H1 (cell line): Measurements from ENCODE around the gene DNAH1.

Experiments
- CEBPB ChIP-seq: IDR thresholded peaks from 2 replicates; pipeline ENCODE4 v1.6.1; 2012; ENCODE audit warnings: low read depth, low read length
- EP300 ChIP-seq, 2 experiments: IDR thresholded peaks; 1 replicate in 1 of 2; 2 replicates in 1 of 2; pipeline ENCODE4 v1.6.1; 2011 to 2012; ENCODE audit warnings: low read depth in 2 of 2, low read length in 2 of 2, mild to moderate bottlenecking in 2 of 2, borderline replicate concordance in 1 of 2, inconsistent platforms in 1 of 2, moderate library complexity in 1 of 2
- POLR2A ChIP-seq, 2 experiments: IDR thresholded peaks; 1 replicate in 1 of 2; 2 replicates in 1 of 2; pipeline ENCODE4 v1.6.1; 2011; ENCODE audit warnings: low read depth in 2 of 2, low read length in 2 of 2, mild to moderate bottlenecking in 2 of 2; ENCODE audit errors: control extremely low read depth in 1 of 2
- SAP30 ChIP-seq: fragments of 300-600 bp; sonication (generic); IDR thresholded peaks from 2 replicates; pipeline ENCODE4 v1.7.1; 2012; ENCODE audit warnings: low read length, moderate library complexity, mild to moderate bottlenecking, inconsistent platforms; ENCODE audit not compliant: insufficient read depth, insufficient replicate concordance
- SIN3A ChIP-seq, 2 experiments: IDR thresholded peaks in 1 of 2; conservative IDR thresholded peaks in 1 of 2; 2 replicates each; pipeline ENCODE4 v1.6.1; 2011 to 2012; ENCODE audit warnings: low read length in 2 of 2, improper control_type of control experiment in 1 of 2, low read depth in 1 of 2, mild to moderate bottlenecking in 1 of 2
- USF2 ChIP-seq: IDR thresholded peaks from 2 replicates; pipeline ENCODE4 v1.6.1; 2011; ENCODE audit warnings: low read length, improper control_type of control experiment
- TF ChIP-seq, protein P1 (sequence below), 3 experiments: IDR thresholded peaks; 1 replicate in 2 of 3; 2 replicates in 1 of 3; pipeline versions ENCODE4 v1.5.1 to v1.6.1; 2011; ENCODE audit warnings: low read length in 3 of 3, mild to moderate bottlenecking in 3 of 3, inconsistent platforms in 2 of 3, low read depth in 1 of 3, moderate library complexity in 1 of 3; ENCODE audit not compliant: insufficient read depth in 1 of 3; ENCODE audit errors: control extremely low read depth in 1 of 3
- TF ChIP-seq, protein P2 (sequence below): IDR thresholded peaks from 2 replicates; pipeline ENCODE4 v1.6.1; 2012; ENCODE audit warnings: inconsistent platforms

DNA sequence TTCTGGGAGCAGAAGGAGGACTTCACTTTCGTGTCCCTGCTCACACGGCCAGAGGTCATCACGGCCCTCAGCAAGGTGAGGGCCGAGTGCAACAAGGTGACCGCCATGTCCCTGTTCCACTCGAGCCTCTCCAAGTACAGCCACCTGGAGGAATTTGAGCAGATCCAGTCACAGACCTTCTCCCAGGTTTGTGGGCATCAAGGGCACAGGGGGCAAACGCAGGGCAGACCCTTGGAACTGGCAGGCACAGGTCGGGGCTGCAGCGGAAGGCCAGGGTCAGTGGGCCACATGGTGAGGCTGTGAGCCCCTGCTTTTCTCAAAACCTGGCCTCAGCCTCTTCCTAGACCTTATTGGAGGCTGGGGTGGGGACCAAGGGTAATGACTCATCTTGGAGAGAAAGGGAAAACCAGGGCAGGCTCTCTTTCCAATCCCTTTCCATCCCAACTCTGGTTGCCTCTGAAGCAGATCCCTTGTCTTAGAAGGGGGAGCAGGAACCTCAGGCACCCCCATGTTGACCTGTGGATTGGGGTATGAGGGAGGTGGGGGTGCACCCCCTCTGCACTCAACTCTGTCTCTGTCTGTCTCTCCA is 29.5 kb downstream of the DNAH1 start:
- TF ChIP-seq POLR2A (IDR thresholded peaks at IDR 0.05; ENCODE audit: control extremely low read depth in 1 of 2, low read depth in 2 of 2, low read length in 2 of 2) (no peak), SAP30 (no peak), SIN3A (conservative IDR thresholded peaks at IDR 0.05 in 1 of 2, IDR thresholded peaks at IDR 0.05 in 1 of 2; ENCODE audit: low read depth in 1 of 2, low read length in 2 of 2) (no peak), EP300 (IDR thresholded peaks at IDR 0.05; ENCODE audit: borderline replicate concordance in 1 of 2, low read depth in 2 of 2, low read length in 2 of 2) (no peak), USF2 (no peak), CEBPB (no peak)
- TF ChIP-seq, protein P1, sequence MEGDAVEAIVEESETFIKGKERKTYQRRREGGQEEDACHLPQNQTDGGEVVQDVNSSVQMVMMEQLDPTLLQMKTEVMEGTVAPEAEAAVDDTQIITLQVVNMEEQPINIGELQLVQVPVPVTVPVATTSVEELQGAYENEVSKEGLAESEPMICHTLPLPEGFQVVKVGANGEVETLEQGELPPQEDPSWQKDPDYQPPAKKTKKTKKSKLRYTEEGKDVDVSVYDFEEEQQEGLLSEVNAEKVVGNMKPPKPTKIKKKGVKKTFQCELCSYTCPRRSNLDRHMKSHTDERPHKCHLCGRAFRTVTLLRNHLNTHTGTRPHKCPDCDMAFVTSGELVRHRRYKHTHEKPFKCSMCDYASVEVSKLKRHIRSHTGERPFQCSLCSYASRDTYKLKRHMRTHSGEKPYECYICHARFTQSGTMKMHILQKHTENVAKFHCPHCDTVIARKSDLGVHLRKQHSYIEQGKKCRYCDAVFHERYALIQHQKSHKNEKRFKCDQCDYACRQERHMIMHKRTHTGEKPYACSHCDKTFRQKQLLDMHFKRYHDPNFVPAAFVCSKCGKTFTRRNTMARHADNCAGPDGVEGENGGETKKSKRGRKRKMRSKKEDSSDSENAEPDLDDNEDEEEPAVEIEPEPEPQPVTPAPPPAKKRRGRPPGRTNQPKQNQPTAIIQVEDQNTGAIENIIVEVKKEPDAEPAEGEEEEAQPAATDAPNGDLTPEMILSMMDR (IDR thresholded peaks at IDR 0.05; ENCODE audit: control extremely low read depth in 1 of 3, insufficient read depth in 1 of 3, low read depth in 1 of 3, low read length in 3 of 3): no peak
- TF ChIP-seq, protein P2, sequence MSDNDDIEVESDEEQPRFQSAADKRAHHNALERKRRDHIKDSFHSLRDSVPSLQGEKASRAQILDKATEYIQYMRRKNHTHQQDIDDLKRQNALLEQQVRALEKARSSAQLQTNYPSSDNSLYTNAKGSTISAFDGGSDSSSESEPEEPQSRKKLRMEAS: no peak
